HUES64 (cell line): ENCODE data around the gene PPP3R2. TPM values are rescaled to one million over a fixed set of nuclear protein-coding genes. Genes with fewer than 3 reads are reported as not detected.

Source experiments
- H3K27ac ChIP-seq: 2 replicates; pipeline ENCODE4 v1.7.0; 2013; ENCODE audit warnings: low read depth, low read length, inconsistent platforms
- H3K27me3 ChIP-seq: 2 replicates; pipeline ENCODE4 v1.6.1; 2013; ENCODE audit warnings: mild to moderate bottlenecking, low read length; ENCODE audit not compliant: insufficient read depth
- H3K36me3 ChIP-seq: 2 replicates; pipeline ENCODE4 v1.6.1; 2013; ENCODE audit warnings: mild to moderate bottlenecking, low read length; ENCODE audit not compliant: insufficient read depth
- H3K4me1 ChIP-seq: 2 replicates; pipeline ENCODE4 v1.6.1; 2013; ENCODE audit warnings: mild to moderate bottlenecking, low read length, moderate library complexity; ENCODE audit not compliant: insufficient read depth
- H3K4me3 ChIP-seq: 2 replicates; pipeline ENCODE4 v1.5.1; 2013; ENCODE audit warnings: mild to moderate bottlenecking, low read length, moderate library complexity
- H3K9ac ChIP-seq: 2 replicates; pipeline ENCODE4 v1.6.1; 2013; ENCODE audit warnings: mild to moderate bottlenecking, low read depth, low read length
- H3K9me3 ChIP-seq: 2 replicates; pipeline ENCODE4 v1.6.1; 2013; ENCODE audit warnings: low read depth, low read length; ENCODE audit not compliant: insufficient read depth
- WGBS: fragments of 150-250, 120-280 bp; methylation state at CpG from one replicate; pipeline ENCODE4 v1.1.7; 2013; ENCODE audit warnings: missing lambda C conversion rate; 5-methylcytosine and 5-hydroxymethylcytosine counted together
- polyA plus RNA-seq, 2 experiments: library from polyadenylated mRNA; stranded (reverse); fragments of 50-300 nt; gene quantifications; one replicate each; pipeline ENCODE4 v1.2.3, GENCODE V29; 2013

The PPP3R2 gene, protein sequence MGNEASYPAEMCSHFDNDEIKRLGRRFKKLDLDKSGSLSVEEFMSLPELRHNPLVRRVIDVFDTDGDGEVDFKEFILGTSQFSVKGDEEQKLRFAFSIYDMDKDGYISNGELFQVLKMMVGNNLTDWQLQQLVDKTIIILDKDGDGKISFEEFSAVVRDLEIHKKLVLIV
- not detected for polyA plus RNA-seq (2013, experiment 1 of 2)
- not detected for polyA plus RNA-seq (2013, experiment 2 of 2)

DNA sequence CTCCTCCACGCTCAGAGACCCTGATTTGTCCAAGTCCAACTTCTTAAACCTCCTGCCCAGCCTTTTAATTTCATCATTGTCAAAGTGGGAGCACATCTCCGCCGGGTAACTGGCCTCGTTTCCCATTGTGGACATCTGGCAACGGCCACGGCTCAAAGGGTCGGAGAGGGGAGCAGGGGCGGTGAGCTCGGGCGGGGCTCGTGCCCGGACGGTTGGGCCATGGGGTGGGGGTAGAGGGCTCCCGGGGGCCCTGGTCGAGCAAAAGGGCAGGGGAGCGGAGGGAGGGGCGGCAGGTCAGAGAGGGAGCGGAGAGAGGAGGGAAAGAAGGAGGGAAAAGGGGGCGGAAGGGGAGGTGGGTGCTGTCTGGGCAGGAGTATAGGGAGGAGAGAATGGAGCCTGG, at the start of gene PPP3R2:
Gene PPP3R2, minus strand, starts transcription at position 174 of the 400 bp plus-strand sequence. Its CDS starts 48 bp downstream, at position 126.
- 86% methylated on average over 19 of the region's 19 CpGs for WGBS
- H3K27me3 ChIP-seq: no peaks in the 10 kb centered on the region
- no peak within 1 kb of the TSS for H3K9ac ChIP-seq

DNA sequence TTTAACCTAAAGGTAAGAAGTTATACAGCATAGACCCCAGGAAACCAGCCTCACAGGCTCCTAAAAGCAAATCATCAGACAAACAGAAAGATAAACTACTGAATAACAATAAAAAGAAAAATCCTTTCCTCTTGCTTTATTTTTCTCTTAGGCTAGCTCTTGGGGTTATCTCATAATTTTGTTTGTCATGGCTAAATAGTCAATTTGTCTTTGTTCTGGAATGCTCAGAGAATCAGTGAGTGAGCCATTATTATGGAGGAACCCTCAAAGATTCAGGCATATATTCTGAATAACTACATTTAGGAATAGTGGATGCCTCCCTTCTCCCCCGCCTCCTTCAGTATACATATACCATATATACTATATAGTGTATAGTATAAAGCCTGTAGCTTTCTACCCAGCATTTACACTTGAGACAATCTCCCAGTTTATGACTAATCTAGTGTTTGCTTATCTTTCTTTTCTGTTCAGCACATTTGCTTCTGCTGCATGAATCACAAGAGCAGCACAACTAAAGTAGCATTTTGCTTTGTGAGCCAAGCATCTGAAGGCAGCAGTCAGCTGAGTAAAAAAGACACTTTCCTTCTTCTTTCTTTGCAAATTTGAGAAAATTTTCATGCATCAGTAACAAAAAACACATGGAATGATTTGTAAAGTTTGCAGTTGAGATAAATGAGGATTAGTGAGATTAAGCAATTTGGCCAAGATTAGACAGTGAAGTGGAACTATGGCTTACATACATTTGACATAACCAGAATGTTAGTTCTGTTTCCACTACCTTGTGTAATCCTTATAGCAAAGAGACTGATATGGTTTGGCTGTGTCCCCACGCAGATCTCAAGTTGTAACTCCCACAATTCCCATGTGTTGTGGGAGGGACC, 45.3 kb upstream of the PPP3R2 start:
- Histone ChIP-seq H3K9me3 (peaks cover 20% of the 10 kb centered on the region), H3K4me1 (no peaks in the 10 kb centered on the region), H3K27me3 (no peaks in the 10 kb centered on the region), H3K4me3 (no peak overlapping the region), H3K36me3 (no peaks in the 10 kb centered on the region), H3K9ac (no peak overlapping the region), H3K27ac (no peak overlapping the region)
- WGBS: 86% methylated on average over 1 of the region's 2 CpGs

More for the DNA sequence above, at the start of gene PPP3R2:
- Histone ChIP-seq H3K4me3 (no peak within 1 kb of the TSS), H3K27ac (no peak within 1 kb of the TSS), H3K9me3 (no peaks in the 10 kb centered on the region), H3K4me1 (no peaks in the 10 kb centered on the region), H3K36me3 (no peaks in the 10 kb centered on the region)

DNA sequence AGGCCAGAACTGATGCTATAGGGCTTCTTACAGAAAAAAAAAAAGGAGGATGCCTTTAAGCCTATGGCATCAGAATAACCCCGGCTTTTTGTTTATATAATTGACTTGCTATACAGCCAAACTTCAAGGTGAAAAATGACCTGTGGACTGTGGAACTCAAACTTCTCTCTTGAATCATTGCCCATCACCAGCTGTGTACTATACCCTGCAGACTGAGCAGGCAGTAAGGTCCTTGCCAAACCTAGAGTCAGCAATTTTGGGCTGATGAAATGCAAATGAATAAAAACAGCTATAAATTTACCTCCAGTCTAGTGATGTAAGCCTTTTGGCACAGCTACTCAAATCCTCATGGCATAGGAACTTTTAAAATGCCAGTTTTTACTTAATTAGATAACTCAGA, 44.5 kb upstream of the PPP3R2 start:
- Histone ChIP-seq H3K9me3 (peaks cover 17% of the 10 kb centered on the region), H3K27ac (no peak overlapping the region), H3K4me3 (no peak overlapping the region), H3K36me3 (no peaks in the 10 kb centered on the region), H3K9ac (no peak overlapping the region), H3K27me3 (no peaks in the 10 kb centered on the region), H3K4me1 (no peaks in the 10 kb centered on the region)
- WGBS: 100% methylated on average over 1 of the region's 1 CpG

DNA sequence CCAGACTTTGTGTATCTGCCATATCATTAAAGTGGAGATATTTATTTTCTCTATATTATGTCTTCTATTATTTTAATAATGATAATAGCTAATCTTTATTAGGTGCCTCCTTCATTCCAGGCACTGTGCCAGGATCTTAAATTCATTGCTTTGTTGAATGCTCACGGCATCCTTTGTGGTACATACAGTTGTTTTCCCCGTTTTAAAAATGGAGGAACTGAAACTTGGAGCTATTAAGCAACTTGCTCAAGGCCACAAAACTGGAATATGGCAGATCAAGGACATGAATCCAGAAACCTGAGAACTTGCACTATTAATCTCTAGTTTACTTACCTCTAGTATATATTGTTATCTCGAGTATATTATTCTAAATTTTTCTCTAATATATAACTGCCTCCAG, 41.5 kb upstream of the PPP3R2 start:
- H3K9me3 ChIP-seq: peaks cover 8% of the 10 kb centered on the region; the same call in 1 of the 2 replicates
- H3K4me1 ChIP-seq: no peaks in the 10 kb centered on the region
- no peaks in the 10 kb centered on the region for H3K27me3 ChIP-seq
- no peak overlapping the region for H3K4me3 ChIP-seq
- 70% methylated on average over 2 of the region's 3 CpGs for WGBS
- no peak overlapping the region for H3K27ac ChIP-seq
- H3K36me3 ChIP-seq: no peaks in the 10 kb centered on the region
- H3K9ac ChIP-seq: no peak overlapping the region

DNA sequence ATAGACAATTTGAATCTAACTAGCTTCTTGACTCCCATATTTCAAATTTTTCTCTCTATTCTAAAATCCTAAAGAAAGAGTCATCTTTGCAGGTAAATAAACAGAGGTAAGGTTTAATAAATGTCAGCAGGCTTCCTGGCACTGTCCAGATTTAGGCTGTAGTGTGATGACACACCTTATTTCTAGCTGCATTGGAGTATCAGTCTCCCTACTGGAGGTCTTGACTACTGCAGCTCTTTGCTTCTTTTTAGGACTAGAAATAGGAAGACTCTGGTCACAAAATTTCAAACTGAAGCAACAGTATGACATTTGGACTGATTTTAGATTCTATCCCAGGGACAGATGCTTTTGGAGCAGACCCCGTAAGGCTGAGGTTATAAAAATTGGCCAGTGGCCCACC, 40.7 kb upstream of the PPP3R2 start:
- H3K9me3 ChIP-seq: peaks cover 8% of the 10 kb centered on the region; the same call in 1 of the 2 replicates
- WGBS: no CpG with 5 or more reads among the region's 1 CpG
- no peak overlapping the region for H3K9ac ChIP-seq
- no peak overlapping the region for H3K27ac ChIP-seq
- no peaks in the 10 kb centered on the region for H3K27me3 ChIP-seq
- H3K4me3 ChIP-seq: no peak overlapping the region
- no peaks in the 10 kb centered on the region for H3K36me3 ChIP-seq
- no peaks in the 10 kb centered on the region for H3K4me1 ChIP-seq

DNA sequence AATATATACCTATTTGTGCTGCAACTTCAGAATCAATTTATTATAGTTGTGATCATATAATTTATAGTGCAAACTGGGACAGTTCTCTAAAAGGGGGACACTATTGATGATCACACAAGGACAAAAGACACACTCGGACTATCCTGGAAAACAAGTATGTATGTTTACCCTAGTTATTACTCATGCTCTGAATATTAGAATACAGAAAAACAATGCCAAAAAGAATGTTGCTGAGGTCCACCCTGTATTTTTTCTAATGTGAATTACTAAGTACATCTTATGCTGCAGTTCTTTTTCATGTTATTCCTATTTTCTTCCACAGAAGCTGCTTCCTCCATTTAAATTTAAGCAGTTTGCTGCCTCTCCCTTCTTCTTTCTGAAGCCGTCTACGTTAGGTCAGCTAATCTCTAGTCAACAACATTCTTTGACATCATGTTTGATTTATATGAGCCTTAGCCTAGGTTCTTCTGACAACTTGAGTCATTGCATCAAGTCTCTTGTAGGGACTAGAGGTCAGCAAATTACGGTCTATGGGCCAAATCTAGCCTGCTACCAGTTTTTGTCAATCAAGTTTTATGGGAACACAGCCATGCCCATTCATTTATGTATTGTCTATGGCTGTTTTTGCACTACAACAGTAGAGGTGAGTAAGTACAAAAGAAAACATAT, 40.1 kb upstream of the PPP3R2 start:
- no peaks in the 10 kb centered on the region for H3K4me1 ChIP-seq
- no peaks in the 10 kb centered on the region for H3K36me3 ChIP-seq
- H3K27ac ChIP-seq: no peak overlapping the region
- 0 out of 2 replicates have a peak, but pooled peaks cover 4% of the 10 kb centered on the region for H3K9me3 ChIP-seq
- no peaks in the 10 kb centered on the region for H3K27me3 ChIP-seq
- H3K9ac ChIP-seq: no peak overlapping the region
- no peak overlapping the region for H3K4me3 ChIP-seq
- WGBS: 91% methylated on average over 4 of the region's 4 CpGs

DNA sequence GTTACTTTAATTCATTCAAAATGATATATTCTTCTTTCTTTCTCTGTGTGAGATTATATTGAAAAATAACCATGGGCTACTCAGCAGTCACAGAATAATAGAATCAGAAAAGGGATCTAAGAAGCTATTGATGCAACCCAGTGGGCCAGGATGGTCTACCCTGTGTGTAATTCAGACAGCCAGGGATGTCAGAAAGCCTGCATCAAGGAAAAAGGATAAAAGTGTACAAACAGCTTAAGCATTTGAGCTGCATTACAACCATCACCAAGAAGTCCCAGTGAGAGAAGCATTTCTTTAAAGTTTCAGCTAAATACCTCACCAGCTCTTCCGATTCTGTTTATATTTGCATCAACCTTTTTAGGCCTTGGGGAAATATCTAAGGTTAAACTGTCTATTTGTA, 37.8 kb upstream of the PPP3R2 start:
- Histone ChIP-seq H3K4me3 (no peak overlapping the region), H3K9me3 (0 out of 2 replicates have a peak, but pooled peaks cover 4% of the 10 kb centered on the region), H3K9ac (no peak overlapping the region), H3K27me3 (no peaks in the 10 kb centered on the region), H3K27ac (no peak overlapping the region), H3K4me1 (no peaks in the 10 kb centered on the region), H3K36me3 (no peaks in the 10 kb centered on the region)
- no CpG with 5 or more reads among the region's 1 CpG for WGBS

DNA sequence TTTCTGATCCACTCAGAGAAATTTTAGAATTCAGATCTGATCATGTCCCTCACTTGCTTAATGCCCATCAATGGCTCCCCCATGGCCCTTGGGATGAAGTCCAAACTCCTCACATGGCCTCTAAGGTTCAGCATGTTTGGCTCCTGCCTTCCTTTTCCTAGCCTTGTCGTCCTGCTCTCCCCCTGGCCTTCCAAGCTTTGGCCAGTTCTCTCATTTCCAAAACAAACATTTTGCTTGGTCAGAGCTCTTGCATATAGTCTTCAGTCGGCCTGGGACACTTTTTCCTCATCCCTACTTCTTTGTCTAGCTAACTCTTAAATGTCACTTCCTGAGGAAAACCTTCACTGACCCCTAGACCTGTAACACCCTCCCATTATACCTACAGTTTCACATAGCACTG, 37.1 kb upstream of the PPP3R2 start:
- Histone ChIP-seq H3K9me3 (0 out of 2 replicates have a peak, but pooled peaks cover 4% of the 10 kb centered on the region), H3K4me3 (no peak overlapping the region), H3K27ac (no peak overlapping the region), H3K4me1 (no peaks in the 10 kb centered on the region), H3K9ac (no peak overlapping the region), H3K36me3 (no peaks in the 10 kb centered on the region), H3K27me3 (no peaks in the 10 kb centered on the region)
- WGBS: 42% methylated on average over 2 of the region's 2 CpGs

DNA sequence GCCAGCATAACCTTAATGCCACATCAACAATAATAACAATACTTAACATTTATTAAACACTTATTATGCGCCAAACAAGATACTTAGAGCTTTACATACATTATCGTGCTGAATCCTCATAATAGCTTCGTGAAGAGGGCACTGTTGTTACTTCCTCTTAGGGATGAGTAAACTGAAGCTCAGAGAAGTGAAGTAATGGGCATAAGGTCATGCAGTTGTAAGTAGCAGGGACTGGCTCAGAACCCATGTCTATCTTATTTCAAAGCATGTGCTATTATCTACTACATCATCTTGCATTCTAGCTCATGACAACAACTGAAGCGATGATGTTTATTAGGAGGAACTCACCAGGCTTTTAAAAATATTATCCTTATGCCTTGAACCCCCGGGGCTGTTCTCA, 34.9 kb upstream of the PPP3R2 start:
- Histone ChIP-seq H3K27me3 (no peaks in the 10 kb centered on the region), H3K9ac (no peak overlapping the region), H3K36me3 (no peaks in the 10 kb centered on the region), H3K4me1 (no peaks in the 10 kb centered on the region), H3K27ac (no peak overlapping the region), H3K4me3 (no peak overlapping the region), H3K9me3 (0 out of 2 replicates have a peak, but pooled peaks cover 4% of the 10 kb centered on the region)
- 74% methylated on average over 5 of the region's 5 CpGs for WGBS

DNA sequence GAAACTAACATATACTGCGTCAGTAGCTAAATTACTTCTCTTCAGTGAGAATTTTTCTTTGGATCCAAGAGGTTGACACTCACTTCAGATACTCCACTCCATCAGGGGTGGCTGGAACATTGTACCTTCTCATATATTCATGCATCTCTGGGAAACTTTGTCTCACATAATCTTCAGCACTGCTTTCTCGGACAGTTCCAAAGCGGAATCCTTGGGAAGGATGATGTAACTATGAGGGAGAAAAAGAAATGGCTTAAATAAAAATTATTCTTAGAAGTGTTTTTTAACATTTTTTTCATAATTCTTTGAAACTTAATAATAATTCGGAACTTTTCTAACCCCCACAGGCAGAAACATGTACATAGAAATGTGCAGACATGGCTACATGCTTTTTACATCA, 33.4 kb upstream of the PPP3R2 start:
- Histone ChIP-seq H3K9me3 (0 out of 2 replicates have a peak, but pooled peaks cover 4% of the 10 kb centered on the region), H3K4me3 (no peak overlapping the region), H3K36me3 (no peaks in the 10 kb centered on the region), H3K4me1 (no peaks in the 10 kb centered on the region), H3K9ac (no peak overlapping the region), H3K27me3 (no peaks in the 10 kb centered on the region), H3K27ac (no peak overlapping the region)
- WGBS: 77% methylated on average over 4 of the region's 4 CpGs

DNA sequence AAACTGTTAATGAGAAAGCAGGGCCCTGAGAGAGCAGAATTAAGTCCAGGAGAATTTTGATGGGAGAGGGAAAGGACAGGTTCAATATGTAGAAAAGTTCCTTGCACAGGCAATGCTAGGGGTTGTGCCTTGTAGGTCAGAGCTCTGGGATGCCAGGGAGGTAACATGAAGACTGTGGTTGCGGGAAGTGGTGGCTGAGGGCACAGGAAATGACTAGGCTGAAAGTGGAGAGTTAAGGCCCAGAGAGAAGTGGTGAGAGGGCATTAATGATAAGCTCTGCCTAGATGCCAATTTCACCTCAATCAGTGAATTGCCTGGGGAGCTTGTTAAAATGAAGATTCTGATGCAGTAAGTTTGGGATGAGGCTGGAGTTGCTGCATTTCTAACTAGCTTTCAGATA, 31.5 kb upstream of the PPP3R2 start:
- H3K9ac ChIP-seq: no peak overlapping the region
- H3K4me1 ChIP-seq: no peaks in the 10 kb centered on the region
- no peaks in the 10 kb centered on the region for H3K27me3 ChIP-seq
- 0 out of 2 replicates have a peak, but pooled peaks cover 5% of the 10 kb centered on the region for H3K9me3 ChIP-seq
- 80% methylated on average over 1 of the region's 1 CpG for WGBS
- no peak overlapping the region for H3K27ac ChIP-seq
- H3K4me3 ChIP-seq: no peak overlapping the region
- H3K36me3 ChIP-seq: no peaks in the 10 kb centered on the region
